NCI-H1694 treated with DMSO at 0.1 percent for 48 hours (cell line): ENCODE data around the gene HEPHL1.
"Not testable (repeated sequence)": the region's sequence is repeated elsewhere in the genome, so short reads cannot be mapped to it uniquely, and the experiment has no call there.

Source experiments
- DNase-seq: peaks from one replicate; lab custom pipeline; 2025; lab: John Stamatoyannopoulos, UW

The HEPHL1 gene

GRCh38 chr11:94020777-94021481 lies at the start of gene HEPHL1:
HEPHL1 (plus strand) TSS chr11:94021354; CDS start chr11:94021369, 15 bp downstream.
- no peak for DNase-seq

GRCh38 chr11:93972790-93973189 lies 48.4 kb upstream of the HEPHL1 start:
- no peak for DNase-seq

- DNase-seq: not testable (repeated sequence)
Measured at GRCh38 chr11:93973322-93974051, 47.7 kb upstream of the HEPHL1 start.

GRCh38 chr11:93974759-93975158 lies 46.4 kb upstream of the HEPHL1 start:
- no peak for DNase-seq

GRCh38 chr11:93976577-93977254 lies 44.4 kb upstream of the HEPHL1 start:
- DNase-seq: not testable (repeated sequence)

- DNase-seq: no peak
Measured at GRCh38 chr11:93983542-93984195, 37.5 kb upstream of the HEPHL1 start.

- no peak for DNase-seq
Measured at GRCh38 chr11:93984196-93984567, 37.0 kb upstream of the HEPHL1 start.

- DNase-seq: no peak
Measured at GRCh38 chr11:93984936-93985335, 36.2 kb upstream of the HEPHL1 start.

- no peak for DNase-seq
Measured at GRCh38 chr11:93986716-93987115, 34.4 kb upstream of the HEPHL1 start.

- no peak for DNase-seq
Measured at GRCh38 chr11:93988455-93988854, 32.7 kb upstream of the HEPHL1 start.

- no peak for DNase-seq
Measured at GRCh38 chr11:93988912-93989311, 32.2 kb upstream of the HEPHL1 start.

- no peak for DNase-seq
Measured at GRCh38 chr11:93993747-93994146, 27.4 kb upstream of the HEPHL1 start.

GRCh38 chr11:93997741-93998140 lies 23.4 kb upstream of the HEPHL1 start:
- no peak for DNase-seq

- DNase-seq: no peak
Measured at GRCh38 chr11:94000659-94001058, 20.5 kb upstream of the HEPHL1 start.

- no peak for DNase-seq
Measured at GRCh38 chr11:94002226-94002625, 18.9 kb upstream of the HEPHL1 start.

- no peak for DNase-seq
Measured at GRCh38 chr11:94007426-94007825, 13.7 kb upstream of the HEPHL1 start.

- no peak for DNase-seq
Measured at GRCh38 chr11:94007906-94008305, 13.2 kb upstream of the HEPHL1 start.

- DNase-seq: no peak
Measured at GRCh38 chr11:94010136-94010535, 11.0 kb upstream of the HEPHL1 start.

GRCh38 chr11:94011478-94011877 lies 9.7 kb upstream of the HEPHL1 start:
- no peak for DNase-seq

GRCh38 chr11:94017446-94017845 lies 3.7 kb upstream of the HEPHL1 start:
- DNase-seq: no peak

- DNase-seq: no peak
Measured at GRCh38 chr11:94018721-94019120, 2.4 kb upstream of the HEPHL1 start.

GRCh38 chr11:94023856-94024255 lies 2.7 kb downstream of the HEPHL1 start:
- no peak for DNase-seq

GRCh38 chr11:94024547-94024946 lies 3.4 kb downstream of the HEPHL1 start:
- no peak for DNase-seq
